Small intestine (tissue), 16 donors: ENCODE results near the gene MRPL36. TPM values are rescaled to one million over a fixed set of nuclear protein-coding genes. Genes with fewer than 3 reads are reported as not detected.
"Not testable (repeated sequence)": the region's sequence is repeated elsewhere in the genome, so short reads cannot be mapped to it uniquely, and the experiment has no call there.

ENCODE experiments used
- DNase-seq, 2 donors: peaks; one replicate each; pipeline versions ENCODE4 v3.0.0 to v3.0.0-alpha.2; 2013
- FAIRE-seq: peaks from 2 replicates; lab custom pipeline; 2012; peaks lifted over from hg19 to GRCh38; lab: Jason Lieb, UNC
- H3K27ac ChIP-seq, 3 donors: one replicate each; pipeline ENCODE4 v1.5.1; 2013; ENCODE audit warnings: low read length in 2 of 3, mild to moderate bottlenecking in 2 of 3, control low read depth in 1 of 3, inconsistent platforms in 1 of 3, low read depth in 1 of 3, moderate library complexity in 1 of 3
- H3K27me3 ChIP-seq, 3 donors: one replicate each; pipeline ENCODE4 v1.6.1; 2013; ENCODE audit warnings: low read length in 3 of 3, inconsistent platforms in 1 of 3; ENCODE audit not compliant: control insufficient read depth in 3 of 3, insufficient read depth in 3 of 3
- H3K36me3 ChIP-seq, 3 donors: one replicate each; pipeline ENCODE4 v1.6.1; 2013; ENCODE audit warnings: low read length in 3 of 3, inconsistent platforms in 1 of 3, low read depth in 1 of 3, mild to moderate bottlenecking in 1 of 3, moderate library complexity in 1 of 3; ENCODE audit not compliant: control insufficient read depth in 3 of 3, insufficient read depth in 2 of 3
- H3K4me1 ChIP-seq, 3 donors: one replicate each; pipeline ENCODE4 v1.6.1; 2013; ENCODE audit warnings: low read length in 2 of 3, inconsistent platforms in 1 of 3, low read depth in 1 of 3, mild to moderate bottlenecking in 1 of 3, moderate library complexity in 1 of 3; ENCODE audit not compliant: control insufficient read depth in 3 of 3, insufficient read depth in 2 of 3
- H3K4me3 ChIP-seq, 3 donors: one replicate each; pipeline ENCODE4 v1.5.1; 2013; ENCODE audit warnings: low read length in 3 of 3, control low read depth in 1 of 3, inconsistent platforms in 1 of 3, low read depth in 1 of 3, mild to moderate bottlenecking in 1 of 3, moderate library complexity in 1 of 3
- H3K9me3 ChIP-seq, 2 donors: one replicate each; pipeline ENCODE4 v1.6.1; 2013; ENCODE audit warnings: low read depth in 1 of 2, low read length in 1 of 2; ENCODE audit not compliant: control insufficient read depth in 2 of 2, insufficient read depth in 1 of 2
- WGBS, 3 donors: extraction: QIAGEN DNeasy Blood & Tissue Kit; methylation state at CpG; one replicate each; pipeline ENCODE4 v1.1.7; 2013; 5-methylcytosine and 5-hydroxymethylcytosine counted together
- long read RNA-seq, 10 donors: transcript quantifications; one replicate each; lab custom pipeline, GENCODE V29; 2026
- polyA plus RNA-seq, 4 donors: library from polyadenylated mRNA; stranded (reverse) in 3 of 4; unstranded in 1 of 4; fragments of 200-250 nt in 3 of 4; fragments of 120-200 nt in 1 of 4; gene quantifications; one replicate each; pipeline versions ENCODE4 v1.2.1 to v1.2.3, GENCODE V29; 2013
- donor health status: healthy with polysubstance abuse.
- donor health status: control.
- donor health status: control.
- donor health status: Bipolar disorder and iron deficiency.
- donor health status: healthy.

Gene MRPL36
- polyA plus RNA-seq: 100 to 1,000 TPM in 1 of 4 donors, 10 to 100 TPM in 3; 30.9 to 101 (median 75.8) TPM
- long read RNA-seq, donor 1, transcript MRPL36-204 (2 exons, 686 nt): minor isoform, 12 of 26 reads
- long read RNA-seq, donor 1, transcript MRPL36-202 (2 exons, 610 nt): major isoform, 13 of 26 reads
- long read RNA-seq, donor 1, partial matches to known transcripts: 0 of 26 reads
- long read RNA-seq, donor 1, other reads (novel, unspliced or antisense): 0 of 26 reads
- long read RNA-seq, donor 2, transcript MRPL36-202 (2 exons, 610 nt): major isoform, 7 of 147 reads
- long read RNA-seq, donor 2, partial matches to known transcripts: 28 of 147 reads
- long read RNA-seq, donor 2, other reads (novel, unspliced or antisense): 108 of 147 reads
- long read RNA-seq, donor 3, transcript MRPL36-202 (2 exons, 610 nt): major isoform, 6 of 27 reads
- long read RNA-seq, donor 3, transcript MRPL36-204 (2 exons, 686 nt): major isoform, 6 of 27 reads
- long read RNA-seq, donor 3, partial matches to known transcripts: 15 of 27 reads
- long read RNA-seq, donor 3, other reads (novel, unspliced or antisense): 0 of 27 reads
- long read RNA-seq, donor 4, partial matches to known transcripts: 0 of 1 reads
- long read RNA-seq, donor 4, other reads (novel, unspliced or antisense): 0 of 1 reads
- long read RNA-seq, donor 5, partial matches to known transcripts: 0 of 5 reads
- long read RNA-seq, donor 5, other reads (novel, unspliced or antisense): 0 of 5 reads
- long read RNA-seq, donor 6, transcript MRPL36-204 (2 exons, 686 nt): major isoform, 9 of 157 reads
- long read RNA-seq, donor 6, partial matches to known transcripts: 16 of 157 reads
- long read RNA-seq, donor 6, other reads (novel, unspliced or antisense): 130 of 157 reads
- long read RNA-seq, donor 7, transcript MRPL36-202 (2 exons, 610 nt): major isoform, 21 of 1,708 reads
- long read RNA-seq, donor 7, transcript MRPL36-204 (2 exons, 686 nt): minor isoform, 13 of 1,708 reads
- long read RNA-seq, donor 7, partial matches to known transcripts: 1,641 of 1,708 reads
- long read RNA-seq, donor 7, other reads (novel, unspliced or antisense): 32 of 1,708 reads
- long read RNA-seq, donor 8, partial matches to known transcripts: 0 of 4 reads
- long read RNA-seq, donor 8, other reads (novel, unspliced or antisense): 0 of 4 reads
- long read RNA-seq, donor 9, transcript MRPL36-202 (2 exons, 610 nt): major isoform, 5 of 6 reads
- long read RNA-seq, donor 9, partial matches to known transcripts: 0 of 6 reads
- long read RNA-seq, donor 9, other reads (novel, unspliced or antisense): 0 of 6 reads
- long read RNA-seq, donor 10, transcript MRPL36-202 (2 exons, 610 nt): minor isoform, 6 of 14 reads
- long read RNA-seq, donor 10, transcript MRPL36-204 (2 exons, 686 nt): major isoform, 7 of 14 reads
- long read RNA-seq, donor 10, partial matches to known transcripts: 0 of 14 reads
- long read RNA-seq, donor 10, other reads (novel, unspliced or antisense): 0 of 14 reads

DNA sequence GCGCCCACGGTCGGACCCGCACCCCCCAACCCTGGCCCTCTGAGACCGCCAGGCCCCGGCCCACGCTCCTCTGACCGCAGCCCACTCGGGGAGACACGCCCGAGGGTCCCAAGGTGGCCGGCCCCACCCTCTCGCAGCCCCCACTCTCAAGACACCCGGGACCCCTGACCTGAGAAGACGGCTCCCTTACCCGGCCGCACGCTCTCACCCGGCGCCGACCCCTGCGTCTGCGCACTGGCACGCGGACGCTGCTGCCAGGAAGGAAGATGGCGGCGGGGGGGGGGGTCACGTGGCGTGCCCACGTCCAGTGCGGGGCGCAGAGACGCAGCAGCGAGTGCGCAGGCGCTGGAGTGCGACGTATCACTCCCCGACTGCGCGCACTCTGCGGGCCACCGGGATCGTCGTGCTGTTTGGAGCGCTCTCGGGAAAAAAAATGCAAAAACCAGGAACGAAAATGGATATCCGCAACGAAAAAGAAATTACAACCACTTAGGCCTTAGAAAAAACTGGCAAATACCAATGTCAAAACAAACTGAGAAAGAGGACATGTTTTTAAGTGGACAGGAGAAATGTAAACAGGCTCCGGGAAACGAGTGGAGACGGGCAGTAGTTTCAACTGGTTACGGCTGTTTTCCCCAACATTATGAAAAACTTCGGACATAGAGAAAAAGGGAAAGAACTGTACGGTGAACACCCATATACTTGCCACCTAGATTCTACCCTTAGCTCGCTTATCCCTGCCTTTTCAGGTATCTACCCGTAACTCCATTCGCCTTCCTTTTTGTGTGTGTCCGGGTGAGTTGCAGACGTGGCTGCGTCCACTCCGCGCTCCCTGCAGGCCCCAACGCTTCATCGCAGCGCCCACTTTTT lies at the start of gene MRPL36:
TSS of gene MRPL36 (minus strand) at position 236 of the 870 bp plus-strand sequence. CDS start 902 bp downstream, outside the sequence.
- Histone ChIP-seq H3K36me3 (peaks cover 3 to 38% (median 13%) of the 10 kb centered on the region in 3 donors), H3K4me1 (no peaks in the 10 kb centered on the region), H3K27me3 (no peaks in the 10 kb centered on the region), H3K4me3 (peak within 1 kb of the TSS; percentile 71 to 86 (median 81)), H3K9me3 (no peaks in the 10 kb centered on the region), H3K27ac (peak within 1 kb of the TSS; percentile 61 to 83 (median 79))
- FAIRE-seq: no peak
- DNase-seq: peak; percentile 94 to 95
- 2 to 7% (median 7%) methylated on average over 64 to 68 of the region's 68 CpGs for WGBS, 3 donors

DNA sequence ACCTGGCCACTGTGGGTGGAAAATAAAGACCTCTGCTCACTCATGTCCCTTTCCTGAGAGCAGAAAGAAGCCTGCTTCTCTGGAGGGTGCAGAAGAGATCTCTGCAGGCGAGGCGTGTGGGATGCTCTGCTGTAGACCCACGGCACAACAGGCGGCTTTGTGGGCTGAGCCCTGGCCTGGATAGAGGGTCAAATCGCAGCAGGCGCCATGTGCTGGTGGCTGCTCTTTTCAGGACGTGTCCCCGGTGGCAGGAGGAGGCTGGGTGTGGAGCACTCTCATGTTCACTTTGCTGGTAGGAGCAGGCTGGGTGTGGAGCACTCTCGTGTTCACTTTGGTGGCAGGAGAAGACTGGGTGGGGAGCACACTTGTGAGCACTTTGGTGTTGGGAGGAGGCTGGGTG lies 48.0 kb upstream of the MRPL36 start:
- no peaks in the 10 kb centered on the region for H3K9me3 ChIP-seq
- 70 to 80% (median 74%) methylated on average over 9 of the region's 9 CpGs for WGBS, 3 donors
- FAIRE-seq (no peak), DNase-seq (no peak)
- H3K4me3 ChIP-seq: no peak overlapping the region
- no peak overlapping the region for H3K27ac ChIP-seq
- peaks cover 0 to 34% (median 24%) of the 10 kb centered on the region in 3 donors for H3K27me3 ChIP-seq
- no peaks in the 10 kb centered on the region for H3K4me1 ChIP-seq
- H3K36me3 ChIP-seq: no peaks in the 10 kb centered on the region

DNA sequence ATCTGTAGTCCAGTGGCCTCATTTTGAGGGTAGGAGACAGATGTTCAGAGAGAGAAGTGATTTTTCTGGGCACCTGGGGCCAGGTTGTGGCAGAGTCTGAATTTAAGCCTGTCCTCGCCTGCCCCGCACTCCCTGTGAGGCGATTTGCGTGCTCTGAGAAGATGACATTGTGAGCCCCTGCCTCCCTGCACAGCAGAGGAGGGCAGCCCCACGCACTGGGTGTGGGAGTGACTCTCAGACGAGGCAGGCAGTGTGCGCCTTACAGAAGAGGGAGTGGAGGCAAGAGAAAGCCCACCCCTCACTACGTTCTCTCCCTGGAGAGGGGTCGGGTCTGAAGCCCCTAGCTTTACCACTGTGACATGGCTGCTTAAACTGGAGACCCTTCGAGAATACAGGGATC lies 47.4 kb upstream of the MRPL36 start:
- Histone ChIP-seq H3K4me3 (no peak overlapping the region), H3K36me3 (no peaks in the 10 kb centered on the region), H3K4me1 (no peaks in the 10 kb centered on the region), H3K27ac (no peak overlapping the region), H3K9me3 (no peaks in the 10 kb centered on the region), H3K27me3 (peaks cover 0 to 35% (median 20%) of the 10 kb centered on the region in 3 donors)
- WGBS, 3 donors: 74 to 76% (median 74%) methylated on average over 10 of the region's 10 CpGs
- FAIRE-seq (no peak), DNase-seq (no peak)

DNA sequence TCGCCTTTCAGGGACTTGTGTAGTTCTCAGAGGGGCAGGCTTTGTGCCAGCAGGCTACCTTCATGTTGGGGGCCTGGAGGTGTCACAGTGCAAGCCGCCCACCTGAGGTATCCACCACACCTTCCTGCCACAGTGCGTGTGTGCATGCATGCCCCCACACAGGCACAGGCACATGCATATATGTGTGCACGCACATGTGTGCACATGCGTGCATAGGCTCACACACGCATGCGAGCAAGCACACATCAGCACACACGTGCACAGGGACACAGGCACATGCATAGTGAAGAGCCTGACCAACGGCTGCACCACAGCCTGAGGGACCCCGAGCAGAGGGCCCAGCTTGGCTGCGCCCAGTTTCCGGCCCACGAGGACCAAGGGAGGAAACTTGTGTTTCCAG lies 46.9 kb upstream of the MRPL36 start:
- FAIRE-seq: no peak

DNA sequence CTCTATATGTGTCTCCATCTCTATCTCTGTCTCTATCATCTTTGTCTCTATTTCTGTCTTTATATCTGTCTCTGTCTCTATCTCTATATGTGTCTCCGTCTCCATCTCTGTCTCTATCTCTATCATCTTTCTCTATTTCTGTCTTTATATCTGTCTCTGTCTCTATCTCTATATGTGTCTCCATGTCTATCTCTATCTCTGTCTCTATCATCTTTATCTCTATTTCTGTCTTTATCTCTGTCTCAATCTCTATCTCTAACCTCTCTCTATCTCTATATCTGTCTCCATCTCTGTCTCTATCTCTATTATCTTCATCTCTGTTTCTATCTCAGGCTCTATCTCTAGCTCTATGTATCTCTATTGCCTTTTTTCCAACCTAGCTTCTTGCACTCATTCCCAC lies 46.1 kb upstream of the MRPL36 start:
- Histone ChIP-seq H3K27me3 (peaks cover 0 to 35% (median 13%) of the 10 kb centered on the region in 3 donors), H3K4me3 (no peak overlapping the region), H3K36me3 (no peaks in the 10 kb centered on the region), H3K27ac (no peak overlapping the region), H3K4me1 (peaks cover 0 to 5% (median 0%) of the 10 kb centered on the region in 3 donors), H3K9me3 (no peaks in the 10 kb centered on the region)
- DNase-seq (no peak), FAIRE-seq (no peak)
- WGBS, 3 donors: 93 to 94% (median 94%) methylated on average over 1 of the region's 1 CpG

More for the DNA sequence above, 46.9 kb upstream of the MRPL36 start:
- DNase-seq: no peak
- H3K36me3 ChIP-seq: no peaks in the 10 kb centered on the region
- H3K9me3 ChIP-seq: no peaks in the 10 kb centered on the region
- WGBS, 3 donors: 86 to 89% (median 87%) methylated on average over 13 of the region's 13 CpGs
- H3K27ac ChIP-seq: no peak overlapping the region
- H3K27me3 ChIP-seq: peaks cover 0 to 34% (median 18%) of the 10 kb centered on the region in 3 donors
- no peak overlapping the region for H3K4me3 ChIP-seq
- no peaks in the 10 kb centered on the region for H3K4me1 ChIP-seq

DNA sequence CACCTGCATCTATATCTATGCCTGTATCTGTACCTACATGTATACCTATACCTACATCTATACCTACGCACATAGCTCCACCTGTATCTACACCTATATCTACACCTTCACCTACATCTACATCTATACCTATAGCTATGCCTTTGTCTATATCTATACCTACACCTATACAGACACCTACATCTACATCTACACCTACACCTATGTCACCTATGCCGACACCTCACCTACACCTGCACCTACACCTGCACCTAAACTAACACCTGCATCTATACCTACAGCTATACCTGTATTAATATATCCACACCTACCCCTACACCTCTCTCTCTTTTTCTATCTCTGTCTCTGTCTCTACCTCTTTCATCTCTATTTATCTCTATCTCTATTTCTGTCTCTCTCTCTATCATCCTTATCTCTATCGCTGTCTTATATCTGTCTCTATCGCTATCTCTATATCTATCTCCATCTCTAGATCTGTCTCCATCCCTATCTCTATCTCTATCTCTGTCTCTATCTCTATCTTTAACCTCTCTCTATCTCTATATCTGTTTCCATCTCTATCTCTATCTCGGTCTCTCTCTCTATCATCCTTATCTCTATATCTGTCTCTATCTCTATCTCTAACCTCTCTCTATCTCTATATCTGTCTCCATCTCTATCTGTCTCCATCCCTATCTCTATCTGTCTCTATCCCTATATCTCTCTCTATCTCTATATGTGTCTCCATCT lies 45.2 kb upstream of the MRPL36 start:
- DNase-seq (no peak), FAIRE-seq (no peak)
- peaks cover 0 to 7% (median 0%) of the 10 kb centered on the region in 3 donors for H3K4me1 ChIP-seq
- peaks cover 0 to 33% (median 7%) of the 10 kb centered on the region in 3 donors for H3K27me3 ChIP-seq
- no peaks in the 10 kb centered on the region for H3K9me3 ChIP-seq
- 93 to 95% (median 94%) methylated on average over 5 of the region's 5 CpGs for WGBS, 3 donors
- H3K36me3 ChIP-seq: no peaks in the 10 kb centered on the region
- no peak overlapping the region for H3K27ac ChIP-seq
- no peak overlapping the region for H3K4me3 ChIP-seq

DNA sequence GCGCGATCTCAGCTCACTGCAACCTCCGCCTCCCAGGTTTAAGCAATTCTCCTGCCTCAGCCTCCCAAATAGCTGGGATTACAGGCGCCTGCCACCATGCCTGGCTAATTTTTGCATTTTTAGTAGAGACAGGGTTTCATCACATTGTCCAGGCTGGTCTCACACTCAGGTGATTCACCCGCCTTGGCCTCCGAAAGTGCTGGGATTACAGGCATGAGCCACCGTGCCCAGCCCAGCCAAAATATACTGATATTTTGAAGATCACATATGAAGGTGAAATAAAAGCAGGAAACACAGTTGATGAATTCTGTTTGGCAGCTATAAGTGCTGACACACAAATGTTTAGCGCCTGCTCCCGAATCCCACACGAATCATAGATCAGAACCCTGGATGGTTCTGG lies 44.1 kb upstream of the MRPL36 start:
- not testable (repeated sequence) for H3K4me3 ChIP-seq, H3K36me3 ChIP-seq, FAIRE-seq, H3K9me3 ChIP-seq, DNase-seq, H3K4me1 ChIP-seq, H3K27ac ChIP-seq
- WGBS, 3 donors: 80 to 85% (median 80%) methylated on average over 10 of the region's 10 CpGs
- H3K27me3 ChIP-seq: peaks cover 3 to 28% (median 3%) of the 10 kb centered on the region in 3 donors
